Measurements from ENCODE around the gene YWHAB.

Gene YWHAB

DNA sequence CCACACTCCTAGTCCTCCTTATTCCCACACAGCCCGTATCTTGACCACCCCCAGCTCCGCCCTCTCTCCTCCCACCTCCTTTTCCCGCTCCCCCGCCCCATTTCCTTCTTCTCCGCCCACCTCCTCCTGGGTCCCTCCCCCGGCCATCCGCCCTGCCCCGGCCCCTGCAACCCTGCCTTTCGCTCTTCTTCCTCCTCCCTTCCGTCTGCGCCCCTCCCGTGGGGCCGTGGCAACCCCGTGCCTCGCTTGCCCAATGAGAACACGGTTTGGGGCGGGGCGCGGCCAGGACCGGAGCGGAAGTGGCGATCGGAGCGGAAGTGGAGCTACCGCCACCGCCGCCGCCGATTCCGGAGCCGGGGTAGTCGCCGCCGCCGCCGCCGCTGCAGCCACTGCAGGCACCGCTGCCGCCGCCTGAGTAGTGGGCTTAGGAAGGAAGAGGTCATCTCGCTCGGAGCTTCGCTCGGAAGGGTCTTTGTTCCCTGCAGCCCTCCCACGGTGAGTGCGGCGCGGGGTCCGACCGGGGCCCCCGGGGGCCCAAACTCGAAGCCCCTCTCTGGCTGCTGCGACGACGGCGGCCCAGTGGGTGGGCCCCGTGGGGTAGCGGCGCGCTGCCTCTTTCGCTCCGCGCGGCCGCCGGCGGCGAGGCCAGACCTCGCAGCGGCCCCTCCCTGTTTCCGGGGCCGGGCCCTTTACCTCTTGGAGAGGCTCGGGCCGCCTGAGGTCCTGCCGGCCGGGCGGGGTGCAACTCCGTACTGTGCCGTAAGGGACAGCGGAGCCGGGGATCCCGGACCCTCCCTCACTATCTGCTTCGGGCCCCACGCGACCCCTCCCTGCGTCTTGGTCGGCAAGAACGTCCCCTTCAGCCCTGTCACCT is at the start of gene YWHAB:
YWHAB (plus strand) TSS at position 314 of the 874 bp plus-strand sequence. CDS start 15,829 bp downstream, outside the sequence.
- Histone ChIP-seq H3K9ac (ENCODE audit: low read depth, low read length, poor library complexity, severe bottlenecking) (peak within 1 kb of the TSS; percentile 96), H3K9me3 (ENCODE audit: insufficient read depth, low read depth, low read length) (no peaks in the 10 kb centered on the region), H3K79me2 (ENCODE audit: insufficient read depth, low read length) (peaks cover 51% of the 10 kb centered on the region), H3K4me1 (ENCODE audit: insufficient read depth, low read length, poor library complexity, severe bottlenecking) (peaks cover 39% of the 10 kb centered on the region), H3K36me3 (ENCODE audit: insufficient read depth, low read length) (no peaks in the 10 kb centered on the region), H3F3A (ENCODE audit: low read depth) (no peaks in the 10 kb centered on the region), H3K4me3 (ENCODE audit: low read length, poor library complexity, severe bottlenecking) (peak within 1 kb of the TSS; percentile 81), H3K27me3 (ENCODE audit: insufficient read depth, low read length, poor library complexity, severe bottlenecking) (no peaks in the 10 kb centered on the region), H3K9me2 (replicated peaks; ENCODE audit: low read depth, low read length) (no peaks in the 10 kb centered on the region), H4K20me1 (ENCODE audit: insufficient read depth, low read length, poor library complexity, severe bottlenecking) (peaks cover 46% of the 10 kb centered on the region), H2AFZ (ENCODE audit: low read length) (peak within 1 kb of the TSS; percentile 77), H3K4me2 (ENCODE audit: low read depth, low read length, poor library complexity, severe bottlenecking) (peak within 1 kb of the TSS; percentile 92)
- no peak for TF ChIP-seq CTCF (conservative IDR thresholded peaks at IDR 0.05; ENCODE audit: low read length)
- TF ChIP-seq EZH2phosphoT487 (IDR thresholded peaks at IDR 0.05; ENCODE audit: borderline replicate concordance), result no peak

- H3K4me3 ChIP-seq (ENCODE audit: low read length, poor library complexity, severe bottlenecking), result no peak overlapping the region
- H3K4me2 ChIP-seq (ENCODE audit: low read depth, low read length, poor library complexity, severe bottlenecking), result no peak overlapping the region
- H3K36me3 ChIP-seq (ENCODE audit: insufficient read depth, low read length), result no peaks in the 10 kb centered on the region
- no peaks in the 10 kb centered on the region for H3K79me2 ChIP-seq (ENCODE audit: insufficient read depth, low read length)
- H3K9ac ChIP-seq (ENCODE audit: low read depth, low read length, poor library complexity, severe bottlenecking), result no peak overlapping the region
- H3K4me1 ChIP-seq (ENCODE audit: insufficient read depth, low read length, poor library complexity, severe bottlenecking), result no peaks in the 10 kb centered on the region
- H2AFZ ChIP-seq (ENCODE audit: low read length), result no peak overlapping the region
- no peaks in the 10 kb centered on the region for H3K9me2 ChIP-seq (replicated peaks; ENCODE audit: low read depth, low read length)
- no peaks in the 10 kb centered on the region for H3F3A ChIP-seq (ENCODE audit: low read depth)
- no peaks in the 10 kb centered on the region for H4K20me1 ChIP-seq (ENCODE audit: insufficient read depth, low read length, poor library complexity, severe bottlenecking)
- H3K9me3 ChIP-seq (ENCODE audit: insufficient read depth, low read depth, low read length), result no peaks in the 10 kb centered on the region
- peaks cover 6% of the 10 kb centered on the region for H3K27me3 ChIP-seq (ENCODE audit: insufficient read depth, low read length, poor library complexity, severe bottlenecking)
- TF ChIP-seq CTCF (conservative IDR thresholded peaks at IDR 0.05; ENCODE audit: low read length), result no peak
- TF ChIP-seq EZH2phosphoT487 (IDR thresholded peaks at IDR 0.05; ENCODE audit: borderline replicate concordance), result no peak
These were observed 48.8 kb upstream of the YWHAB start for GRCh38 chr20:44836601-44837120.

DNA sequence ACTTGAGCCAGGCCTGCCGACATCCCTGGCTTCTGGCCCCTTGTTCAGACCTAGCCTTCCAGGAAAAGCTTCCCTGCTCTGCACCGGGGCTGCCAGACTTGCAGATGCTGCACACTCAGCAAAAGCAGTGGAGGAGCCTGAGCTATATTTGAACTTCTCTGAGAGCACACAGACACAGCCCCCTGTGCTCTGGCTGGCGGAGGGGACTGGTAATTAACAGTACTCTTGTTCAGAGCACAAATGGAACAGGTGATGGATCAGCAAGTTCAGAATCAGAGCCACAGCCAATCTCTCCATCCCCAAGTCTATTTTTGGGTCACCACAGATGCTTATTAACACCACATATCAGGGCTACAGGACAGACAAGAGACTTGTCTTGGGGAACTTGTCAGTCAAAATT is 47.6 kb upstream of the YWHAB start:
- Histone ChIP-seq H3K9ac (ENCODE audit: low read depth, low read length, poor library complexity, severe bottlenecking) (no peak overlapping the region), H3K4me1 (ENCODE audit: insufficient read depth, low read length, poor library complexity, severe bottlenecking) (no peaks in the 10 kb centered on the region), H3K36me3 (ENCODE audit: insufficient read depth, low read length) (no peaks in the 10 kb centered on the region), H3K79me2 (ENCODE audit: insufficient read depth, low read length) (no peaks in the 10 kb centered on the region), H3K9me3 (ENCODE audit: insufficient read depth, low read depth, low read length) (no peaks in the 10 kb centered on the region), H3K4me2 (ENCODE audit: low read depth, low read length, poor library complexity, severe bottlenecking) (no peak overlapping the region), H4K20me1 (ENCODE audit: insufficient read depth, low read length, poor library complexity, severe bottlenecking) (no peaks in the 10 kb centered on the region), H2AFZ (ENCODE audit: low read length) (no peak overlapping the region), H3K9me2 (replicated peaks; ENCODE audit: low read depth, low read length) (no peaks in the 10 kb centered on the region), H3K27me3 (ENCODE audit: insufficient read depth, low read length, poor library complexity, severe bottlenecking) (peaks cover 1% of the 10 kb centered on the region), H3F3A (ENCODE audit: low read depth) (no peaks in the 10 kb centered on the region), H3K4me3 (ENCODE audit: low read length, poor library complexity, severe bottlenecking) (no peak overlapping the region)
- no peak for TF ChIP-seq CTCF (conservative IDR thresholded peaks at IDR 0.05; ENCODE audit: low read length)
- no peak for TF ChIP-seq EZH2phosphoT487 (IDR thresholded peaks at IDR 0.05; ENCODE audit: borderline replicate concordance)

Measured in Loucy (cell line).